Astrocyte (in vitro differentiated cells and primary cell): Measurements from ENCODE around the gene INSYN2B. TPM values are rescaled to one million over a fixed set of nuclear protein-coding genes. Genes with fewer than 3 reads are reported as not detected.

Experiments
- DNase-seq: peaks from one replicate; pipeline ENCODE4 v3.0.0-alpha.2; 2010; ENCODE audit warnings: low read depth
- FAIRE-seq: peaks from 2 replicates; lab custom pipeline; 2011; peaks lifted over from hg19 to GRCh38; lab: Jason Lieb, UNC
- H2AFZ ChIP-seq: 2 replicates; pipeline ENCODE4 v1.6.0; 2012; ENCODE audit warnings: low read depth, low read length, inconsistent platforms
- H3K27ac ChIP-seq: 2 replicates; pipeline ENCODE4 v1.5.1; 2011; ENCODE audit warnings: low read depth, low read length, inconsistent platforms
- H3K27me3 ChIP-seq: 2 replicates; pipeline ENCODE4 v1.6.0; 2011; ENCODE audit warnings: low read length, inconsistent platforms; ENCODE audit not compliant: insufficient read depth
- H3K36me3 ChIP-seq: 2 replicates; pipeline ENCODE4 v1.5.1; 2011; ENCODE audit warnings: low read length, inconsistent platforms; ENCODE audit not compliant: insufficient read depth
- H3K4me1 ChIP-seq: 2 replicates; pipeline ENCODE4 v1.5.1; 2011; ENCODE audit warnings: low read length, inconsistent platforms; ENCODE audit not compliant: insufficient read depth
- H3K4me2 ChIP-seq: 2 replicates; pipeline ENCODE4 v1.6.0; 2012; ENCODE audit warnings: low read length, inconsistent platforms
- H3K4me3 ChIP-seq: 2 replicates; pipeline ENCODE4 v1.5.1; 2011; ENCODE audit warnings: low read depth, mild to moderate bottlenecking, low read length, inconsistent platforms; ENCODE audit not compliant: insufficient read depth
- H3K79me2 ChIP-seq: 2 replicates; pipeline ENCODE4 v1.6.0; 2012; ENCODE audit warnings: mild to moderate bottlenecking, low read length, inconsistent platforms; ENCODE audit not compliant: insufficient read depth
- H3K9ac ChIP-seq: 2 replicates; pipeline ENCODE4 v1.6.0; 2012; ENCODE audit warnings: mild to moderate bottlenecking, low read length, inconsistent platforms
- H3K9me3 ChIP-seq: 2 replicates; pipeline ENCODE4 v1.5.1; 2012; ENCODE audit warnings: low read depth, mild to moderate bottlenecking, low read length, inconsistent platforms; ENCODE audit not compliant: insufficient read depth
- H4K20me1 ChIP-seq: 2 replicates; pipeline ENCODE4 v1.6.0; 2012; ENCODE audit warnings: low read length, inconsistent platforms; ENCODE audit not compliant: insufficient read depth
- H3K27ac Mint-ChIP-seq: one replicate; pipeline ENCODE4 v1.8.0; 2021; ENCODE audit warnings: mild to moderate bottlenecking, mixed read lengths; ENCODE audit not compliant: unreplicated experiment
- H3K27me3 Mint-ChIP-seq: one replicate; pipeline ENCODE4 v1.8.0; 2021; ENCODE audit warnings: low read depth, mixed read lengths; ENCODE audit not compliant: unreplicated experiment
- H3K36me3 Mint-ChIP-seq: one replicate; pipeline ENCODE4 v1.8.0; 2021; ENCODE audit warnings: low read depth, mixed read lengths; ENCODE audit not compliant: unreplicated experiment
- H3K4me1 Mint-ChIP-seq: one replicate; pipeline ENCODE4 v1.8.0; 2021; ENCODE audit warnings: low read depth, mixed read lengths; ENCODE audit not compliant: unreplicated experiment
- H3K4me3 Mint-ChIP-seq: one replicate; pipeline ENCODE4 v1.8.0; 2021; ENCODE audit warnings: mild to moderate bottlenecking, moderate library complexity, mixed read lengths; ENCODE audit not compliant: unreplicated experiment
- H3K9me3 Mint-ChIP-seq: one replicate; pipeline ENCODE4 v1.8.0; 2021; ENCODE audit warnings: mild to moderate bottlenecking, mixed read lengths; ENCODE audit not compliant: unreplicated experiment
- CTCF ChIP-seq: IDR thresholded peaks from 2 replicates; pipeline ENCODE4 v1.5.1; 2011; ENCODE audit warnings: low read depth, mild to moderate bottlenecking, inconsistent platforms, low read length, moderate library complexity; ENCODE audit not compliant: insufficient read depth
- EZH2 ChIP-seq: IDR thresholded peaks from 2 replicates; pipeline ENCODE4 v1.6.1; 2012; ENCODE audit warnings: mild to moderate bottlenecking, low read length, inconsistent platforms; ENCODE audit not compliant: insufficient read depth
- total RNA-seq: library from RNA; stranded (reverse); gene quantifications from 2 replicates; pipeline ENCODE4 v1.2.1, GENCODE V29; 2021

Gene INSYN2B
- total RNA-seq, 1 donor from 2014 or later, result 0.36 TPM

GRCh38 chr5:169911448-169912212 is 68.7 kb downstream of the INSYN2B start:
- Histone ChIP-seq H3K4me1 (no peaks in the 10 kb centered on the region), H3K9me3 (no peaks in the 10 kb centered on the region), H3K4me3 (no peak overlapping the region), H4K20me1 (peaks cover 32% of the 10 kb centered on the region), H3K4me2 (no peak overlapping the region), H3K27ac (no peak overlapping the region), H3K79me2 (peaks cover 14% of the 10 kb centered on the region), H3K9ac (no peak overlapping the region), H3K36me3 (no peaks in the 10 kb centered on the region), H2AFZ (no peak overlapping the region), H3K27me3 (no peaks in the 10 kb centered on the region)
- TF ChIP-seq CTCF (no peak), EZH2 (no peak)
- no peak overlapping the region for H3K27ac Mint-ChIP-seq
- peaks cover 3% of the 10 kb centered on the region for H3K27me3 Mint-ChIP-seq
- H3K36me3 Mint-ChIP-seq, result no peaks in the 10 kb centered on the region
- no peak overlapping the region for H3K4me3 Mint-ChIP-seq
- FAIRE-seq (no peak), DNase-seq (no peak)
- H3K9me3 Mint-ChIP-seq, result no peaks in the 10 kb centered on the region
- H3K4me1 Mint-ChIP-seq, result no peaks in the 10 kb centered on the region

GRCh38 chr5:169910393-169910792 is 69.9 kb downstream of the INSYN2B start:
- Mint-ChIP-seq H3K36me3 (no peaks in the 10 kb centered on the region), H3K27ac (no peak overlapping the region), H3K27me3 (peaks cover 6% of the 10 kb centered on the region), H3K4me1 (no peaks in the 10 kb centered on the region), H3K4me3 (no peak overlapping the region), H3K9me3 (no peaks in the 10 kb centered on the region)
- no peaks in the 10 kb centered on the region for H3K36me3 ChIP-seq
- H3K27ac ChIP-seq, result no peak overlapping the region
- DNase-seq, result no peak
- H3K79me2 ChIP-seq, result peaks cover 9% of the 10 kb centered on the region
- FAIRE-seq, result no peak
- no peak overlapping the region for H3K4me3 ChIP-seq
- no peak overlapping the region for H3K4me2 ChIP-seq
- no peak overlapping the region for H2AFZ ChIP-seq
- no peaks in the 10 kb centered on the region for H3K9me3 ChIP-seq
- TF ChIP-seq CTCF, result no peak
- no peak for TF ChIP-seq EZH2
- H3K4me1 ChIP-seq, result no peaks in the 10 kb centered on the region
- no peak overlapping the region for H3K9ac ChIP-seq
- H3K27me3 ChIP-seq, result no peaks in the 10 kb centered on the region
- peaks cover 37% of the 10 kb centered on the region for H4K20me1 ChIP-seq

- Histone ChIP-seq H3K79me2 (peaks cover 11% of the 10 kb centered on the region), H4K20me1 (peaks cover 38% of the 10 kb centered on the region), H3K36me3 (no peaks in the 10 kb centered on the region), H3K4me1 (no peaks in the 10 kb centered on the region), H3K27me3 (no peaks in the 10 kb centered on the region), H3K4me2 (no peak overlapping the region), H3K9ac (no peak overlapping the region), H3K4me3 (no peak overlapping the region), H2AFZ (no peak overlapping the region), H3K27ac (no peak overlapping the region), H3K9me3 (no peaks in the 10 kb centered on the region)
- DNase-seq (no peak), FAIRE-seq (no peak)
- Mint-ChIP-seq H3K9me3 (no peaks in the 10 kb centered on the region), H3K27ac (no peak overlapping the region), H3K4me3 (no peak overlapping the region), H3K27me3 (peaks cover 6% of the 10 kb centered on the region), H3K36me3 (no peaks in the 10 kb centered on the region), H3K4me1 (no peaks in the 10 kb centered on the region)
- TF ChIP-seq CTCF, result no peak
- no peak for TF ChIP-seq EZH2
These were observed 70.3 kb downstream of the INSYN2B start for GRCh38 chr5:169909945-169910344.
